ENCODE data around the gene GRHL3.

The GRHL3 gene

GRCh38 chr1:24317956-24318614 is 1.1 kb upstream of the GRHL3 start:
- Histone ChIP-seq H3K4me3 (peak overlapping the region; percentile 80), H3K9ac (ENCODE audit: insufficient read length) (no peak overlapping the region), H3K36me3 (ENCODE audit: insufficient read depth, low read length) (no peaks in the 10 kb centered on the region), H3K9me3 (ENCODE audit: low read depth, low read length) (no peaks in the 10 kb centered on the region), H3K27ac (peak overlapping the region; percentile 85)
- TF ChIP-seq POLR2AphosphoS5 (IDR thresholded peaks at IDR 0.05; ENCODE audit: borderline replicate concordance, low read depth, low read length), result no peak
- TF ChIP-seq EZH2 (IDR thresholded peaks at IDR 0.05), result no peak
- no peak for TF ChIP-seq FOXP2 (optimal IDR thresholded peaks at IDR 0.05; ENCODE audit: control extremely low read depth, extremely low read length, insufficient read depth)
- DNase-seq (ENCODE audit: low read depth, low spot score), result no peak

GRCh38 chr1:24318615-24319311 is 394 bp upstream of the GRHL3 start:
- no peak for TF ChIP-seq FOXP2 (optimal IDR thresholded peaks at IDR 0.05; ENCODE audit: control extremely low read depth, extremely low read length, insufficient read depth)
- no peak for TF ChIP-seq POLR2AphosphoS5 (IDR thresholded peaks at IDR 0.05; ENCODE audit: borderline replicate concordance, low read depth, low read length)
- no peak for TF ChIP-seq EZH2 (IDR thresholded peaks at IDR 0.05)
- no peaks in the 10 kb centered on the region for H3K36me3 ChIP-seq (ENCODE audit: insufficient read depth, low read length)
- no peak for DNase-seq (ENCODE audit: low read depth, low spot score)
- H3K9ac ChIP-seq (ENCODE audit: insufficient read length), result no peak overlapping the region
- peak overlapping the region; percentile 80 for H3K4me3 ChIP-seq
- no peaks in the 10 kb centered on the region for H3K9me3 ChIP-seq (ENCODE audit: low read depth, low read length)
- peak overlapping the region; percentile 85 for H3K27ac ChIP-seq

- H3K27ac ChIP-seq, result peak overlapping the region; percentile 71
- H3K9ac ChIP-seq (ENCODE audit: insufficient read length), result no peak overlapping the region
- H3K4me3 ChIP-seq, result peak overlapping the region; percentile 80
- TF ChIP-seq POLR2AphosphoS5 (IDR thresholded peaks at IDR 0.05; ENCODE audit: borderline replicate concordance, low read depth, low read length) (no peak), EZH2 (IDR thresholded peaks at IDR 0.05) (no peak), FOXP2 (optimal IDR thresholded peaks at IDR 0.05; ENCODE audit: control extremely low read depth, extremely low read length, insufficient read depth) (no peak)
- H3K36me3 ChIP-seq (ENCODE audit: insufficient read depth, low read length), result no peaks in the 10 kb centered on the region
- DNase-seq (ENCODE audit: low read depth, low spot score), result no peak
- no peaks in the 10 kb centered on the region for H3K9me3 ChIP-seq (ENCODE audit: low read depth, low read length)
These were observed 805 bp downstream of the GRHL3 start for GRCh38 chr1:24319962-24320361.

GRCh38 chr1:24321126-24321525 is 2.0 kb downstream of the GRHL3 start:
- Histone ChIP-seq H3K36me3 (ENCODE audit: insufficient read depth, low read length) (no peaks in the 10 kb centered on the region), H3K9ac (ENCODE audit: insufficient read length) (peak overlapping the region; percentile 68), H3K9me3 (ENCODE audit: low read depth, low read length) (no peaks in the 10 kb centered on the region), H3K4me3 (peak overlapping the region; percentile 80), H3K27ac (peak overlapping the region; percentile 98)
- TF ChIP-seq EZH2 (IDR thresholded peaks at IDR 0.05) (no peak), FOXP2 (optimal IDR thresholded peaks at IDR 0.05; ENCODE audit: control extremely low read depth, extremely low read length, insufficient read depth) (peak; percentile 52), POLR2AphosphoS5 (IDR thresholded peaks at IDR 0.05; ENCODE audit: borderline replicate concordance, low read depth, low read length) (no peak)
- no peak for DNase-seq (ENCODE audit: low read depth, low spot score)

- peak overlapping the region; percentile 80 for H3K4me3 ChIP-seq
- peak; percentile 98 for DNase-seq (ENCODE audit: low read depth, low spot score)
- no peaks in the 10 kb centered on the region for H3K9me3 ChIP-seq (ENCODE audit: low read depth, low read length)
- peak overlapping the region; percentile 98 for H3K27ac ChIP-seq
- peak overlapping the region; percentile 68 for H3K9ac ChIP-seq (ENCODE audit: insufficient read length)
- H3K36me3 ChIP-seq (ENCODE audit: insufficient read depth, low read length), result no peaks in the 10 kb centered on the region
- peak; percentile 62 for TF ChIP-seq POLR2AphosphoS5 (IDR thresholded peaks at IDR 0.05; ENCODE audit: borderline replicate concordance, low read depth, low read length)
- peak; percentile 48 for TF ChIP-seq FOXP2 (optimal IDR thresholded peaks at IDR 0.05; ENCODE audit: control extremely low read depth, extremely low read length, insufficient read depth)
- no peak for TF ChIP-seq EZH2 (IDR thresholded peaks at IDR 0.05)
These were observed 2.7 kb downstream of the GRHL3 start for GRCh38 chr1:24321697-24322469.

GRCh38 chr1:24322470-24323177 is 3.5 kb downstream of the GRHL3 start:
- peak overlapping the region; percentile 80 for H3K4me3 ChIP-seq
- peak overlapping the region; percentile 98 for H3K27ac ChIP-seq
- no peaks in the 10 kb centered on the region for H3K36me3 ChIP-seq (ENCODE audit: insufficient read depth, low read length)
- DNase-seq (ENCODE audit: low read depth, low spot score), result no peak
- no peaks in the 10 kb centered on the region for H3K9me3 ChIP-seq (ENCODE audit: low read depth, low read length)
- peak overlapping the region; percentile 62 for H3K9ac ChIP-seq (ENCODE audit: insufficient read length)
- TF ChIP-seq FOXP2 (optimal IDR thresholded peaks at IDR 0.05; ENCODE audit: control extremely low read depth, extremely low read length, insufficient read depth) (peak; percentile 38), POLR2AphosphoS5 (IDR thresholded peaks at IDR 0.05; ENCODE audit: borderline replicate concordance, low read depth, low read length) (no peak)

- Histone ChIP-seq H3K9ac (ENCODE audit: insufficient read length) (no peak overlapping the region), H3K36me3 (ENCODE audit: insufficient read depth, low read length) (no peaks in the 10 kb centered on the region), H3K4me3 (peak overlapping the region; percentile 80), H3K27ac (peak overlapping the region; percentile 98), H3K9me3 (ENCODE audit: low read depth, low read length) (no peaks in the 10 kb centered on the region)
- DNase-seq (ENCODE audit: low read depth, low spot score), result no peak
- TF ChIP-seq FOXP2 (optimal IDR thresholded peaks at IDR 0.05; ENCODE audit: control extremely low read depth, extremely low read length, insufficient read depth) (no peak), EZH2 (IDR thresholded peaks at IDR 0.05) (no peak), POLR2AphosphoS5 (IDR thresholded peaks at IDR 0.05; ENCODE audit: borderline replicate concordance, low read depth, low read length) (no peak)
These were observed 4.1 kb downstream of the GRHL3 start for GRCh38 chr1:24323281-24323680.

Measured in SK-N-MC (cell line).